ENCODE measurements around the gene RIMS3. TPM values are rescaled to one million over a fixed set of nuclear protein-coding genes. Genes with fewer than 3 reads are reported as not detected.

Gene RIMS3
- polyA plus RNA-seq, 1 donor (not counting 4 experiments of a cell fraction or from before 2014, with no cell fraction given) = 1.7 TPM

DNA sequence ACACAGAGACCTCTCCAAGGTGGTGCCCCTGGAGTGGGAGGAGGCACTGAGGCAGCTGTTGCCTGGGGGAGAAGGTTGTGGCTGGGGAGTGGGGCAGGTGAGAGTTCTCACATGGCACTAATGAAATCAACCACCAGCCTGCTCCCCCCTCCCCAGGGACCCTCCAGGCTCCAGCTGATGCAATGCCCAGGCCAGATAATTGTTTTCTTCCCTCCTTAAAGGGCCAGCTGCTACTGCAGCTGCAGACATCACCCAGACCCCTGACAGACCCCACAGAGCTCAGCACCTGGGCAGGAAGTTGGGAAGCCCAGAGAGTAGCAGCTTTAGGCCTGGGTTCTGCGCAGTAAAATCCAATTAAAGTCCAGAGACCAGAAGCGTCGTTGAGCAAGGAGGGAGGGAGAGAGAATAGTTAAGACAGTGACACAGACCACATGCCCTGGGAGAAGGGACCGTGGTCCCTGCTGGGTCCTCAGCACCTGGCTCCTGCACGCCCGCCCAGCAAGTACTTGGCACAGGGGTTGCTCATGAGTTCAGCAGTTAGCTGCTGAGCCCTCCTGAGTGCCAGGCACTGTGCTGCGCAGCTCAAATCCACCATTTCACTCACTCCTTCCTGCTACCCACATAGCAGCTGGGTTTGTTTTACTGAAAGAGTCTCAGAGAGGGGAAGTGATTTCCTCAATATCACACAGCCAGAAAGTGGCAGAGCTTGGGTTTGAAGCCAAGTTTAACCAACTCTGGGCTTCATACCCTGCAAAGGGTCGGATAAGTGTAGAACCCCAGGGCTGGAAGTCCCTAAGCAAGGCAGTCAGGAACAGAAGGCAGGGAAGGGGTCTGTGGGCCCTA lies 1.9 kb downstream of the RIMS3 start:
- dilution Hi-C loops (cut with MboI; ENCODE audit: extremely low pct_ligation_motif_present, low sequenced_read_pairs) = no loop called here
- H3K9me3 ChIP-seq (ENCODE audit: control insufficient read depth, low read depth, low read length) = no peaks in the 10 kb centered on the region
- H3K27me3 ChIP-seq (ENCODE audit: control insufficient read depth, extremely low read depth, insufficient read depth, low read length) = peaks cover 8% of the 10 kb centered on the region
- no peak overlapping the region for H3K4me3 ChIP-seq (ENCODE audit: control insufficient read depth in 2 of 3, extremely low read depth in 1 of 3, insufficient read depth in 2 of 3, low read depth in 1 of 3, low read length in 3 of 3)
- H2AFZ ChIP-seq (ENCODE audit: control insufficient read depth, low read length) = no peak overlapping the region
- H3K9ac ChIP-seq (ENCODE audit: control insufficient read depth, extremely low read depth, insufficient read depth, low read length) = no peak overlapping the region
- H3K27ac ChIP-seq (ENCODE audit: control insufficient read depth, insufficient read depth, low read length) = no peak overlapping the region
- FAIRE-seq (no peak), DNase-seq (ENCODE audit: low read depth, low spot score) (no peak)
- no peaks in the 10 kb centered on the region for H4K20me1 ChIP-seq (ENCODE audit: control insufficient read depth, extremely low read depth, insufficient read depth, low read length)
- H3K36me3 ChIP-seq (ENCODE audit: control insufficient read depth in 2 of 2, extremely low read depth in 1 of 2, insufficient read depth in 2 of 2, low read length in 2 of 2) = no peaks in the 10 kb centered on the region
- H3K4me2 ChIP-seq (ENCODE audit: control insufficient read depth, extremely low read depth, insufficient read depth, low read depth, low read length) = no peak overlapping the region
- H3K79me2 ChIP-seq (ENCODE audit: control insufficient read depth, insufficient read depth, low read length) = no peaks in the 10 kb centered on the region
- H3K4me1 ChIP-seq (ENCODE audit: control insufficient read depth, extremely low read depth, insufficient read depth, low read length) = peaks cover 16% of the 10 kb centered on the region
- no peaks in the 10 kb centered on the region for H3K9me1 ChIP-seq (ENCODE audit: control insufficient read depth, extremely low read depth, insufficient read depth, low read length)
- TF ChIP-seq, protein P1, sequence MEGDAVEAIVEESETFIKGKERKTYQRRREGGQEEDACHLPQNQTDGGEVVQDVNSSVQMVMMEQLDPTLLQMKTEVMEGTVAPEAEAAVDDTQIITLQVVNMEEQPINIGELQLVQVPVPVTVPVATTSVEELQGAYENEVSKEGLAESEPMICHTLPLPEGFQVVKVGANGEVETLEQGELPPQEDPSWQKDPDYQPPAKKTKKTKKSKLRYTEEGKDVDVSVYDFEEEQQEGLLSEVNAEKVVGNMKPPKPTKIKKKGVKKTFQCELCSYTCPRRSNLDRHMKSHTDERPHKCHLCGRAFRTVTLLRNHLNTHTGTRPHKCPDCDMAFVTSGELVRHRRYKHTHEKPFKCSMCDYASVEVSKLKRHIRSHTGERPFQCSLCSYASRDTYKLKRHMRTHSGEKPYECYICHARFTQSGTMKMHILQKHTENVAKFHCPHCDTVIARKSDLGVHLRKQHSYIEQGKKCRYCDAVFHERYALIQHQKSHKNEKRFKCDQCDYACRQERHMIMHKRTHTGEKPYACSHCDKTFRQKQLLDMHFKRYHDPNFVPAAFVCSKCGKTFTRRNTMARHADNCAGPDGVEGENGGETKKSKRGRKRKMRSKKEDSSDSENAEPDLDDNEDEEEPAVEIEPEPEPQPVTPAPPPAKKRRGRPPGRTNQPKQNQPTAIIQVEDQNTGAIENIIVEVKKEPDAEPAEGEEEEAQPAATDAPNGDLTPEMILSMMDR (optimal IDR thresholded peaks at IDR 0.05 in 1 of 3, IDR thresholded peaks at IDR 0.05 in 1 of 3, conservative IDR thresholded peaks at IDR 0.05 in 1 of 3; ENCODE audit: extremely low read depth in 1 of 3, insufficient read depth in 2 of 3, low read length in 3 of 3) = no peak
- TF ChIP-seq EZH2 (IDR thresholded peaks at IDR 0.05; ENCODE audit: low read length) = no peak

DNA sequence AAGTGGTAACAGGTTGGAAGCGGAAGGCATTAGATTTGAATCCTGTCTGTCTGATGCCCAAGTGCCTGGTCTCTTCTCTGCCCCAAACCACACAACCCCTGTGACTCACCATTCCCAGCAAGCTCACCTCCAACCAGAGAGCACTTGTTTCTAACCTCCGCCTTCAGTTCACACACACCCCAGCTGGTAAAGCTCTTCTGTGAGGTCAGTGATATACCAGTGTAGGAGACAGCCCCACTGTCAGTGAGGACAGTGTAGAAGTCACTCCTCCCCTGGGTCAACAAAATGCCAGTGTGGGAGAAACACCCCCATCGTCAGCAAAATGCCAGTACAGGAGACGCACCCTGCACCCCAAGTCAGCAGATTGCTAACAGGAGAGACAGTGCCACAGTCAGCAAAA lies 2.6 kb downstream of the RIMS3 start:
- dilution Hi-C loops (cut with MboI; ENCODE audit: extremely low pct_ligation_motif_present, low sequenced_read_pairs) = no loop called here
- Histone ChIP-seq H3K9me3 (ENCODE audit: control insufficient read depth, low read depth, low read length) (no peaks in the 10 kb centered on the region), H3K27ac (ENCODE audit: control insufficient read depth, insufficient read depth, low read length) (no peak overlapping the region)

More for the DNA sequence above, 2.6 kb downstream of the RIMS3 start:
- Histone ChIP-seq H3K27me3 (ENCODE audit: control insufficient read depth, extremely low read depth, insufficient read depth, low read length) (peaks cover 9% of the 10 kb centered on the region), H3K4me2 (ENCODE audit: control insufficient read depth, extremely low read depth, insufficient read depth, low read depth, low read length) (no peak overlapping the region), H2AFZ (ENCODE audit: control insufficient read depth, low read length) (no peak overlapping the region), H3K9ac (ENCODE audit: control insufficient read depth, extremely low read depth, insufficient read depth, low read length) (no peak overlapping the region), H3K79me2 (ENCODE audit: control insufficient read depth, insufficient read depth, low read length) (no peaks in the 10 kb centered on the region), H3K36me3 (ENCODE audit: control insufficient read depth in 2 of 2, extremely low read depth in 1 of 2, insufficient read depth in 2 of 2, low read length in 2 of 2) (no peaks in the 10 kb centered on the region), H3K9me1 (ENCODE audit: control insufficient read depth, extremely low read depth, insufficient read depth, low read length) (no peaks in the 10 kb centered on the region), H4K20me1 (ENCODE audit: control insufficient read depth, extremely low read depth, insufficient read depth, low read length) (no peaks in the 10 kb centered on the region), H3K4me3 (ENCODE audit: control insufficient read depth in 2 of 3, extremely low read depth in 1 of 3, insufficient read depth in 2 of 3, low read depth in 1 of 3, low read length in 3 of 3) (no peak overlapping the region), H3K4me1 (ENCODE audit: control insufficient read depth, extremely low read depth, insufficient read depth, low read length) (peaks cover 16% of the 10 kb centered on the region)
- TF ChIP-seq, protein P1 (optimal IDR thresholded peaks at IDR 0.05 in 1 of 3, IDR thresholded peaks at IDR 0.05 in 1 of 3, conservative IDR thresholded peaks at IDR 0.05 in 1 of 3; ENCODE audit: extremely low read depth in 1 of 3, insufficient read depth in 2 of 3, low read length in 3 of 3) = no peak
- TF ChIP-seq EZH2 (IDR thresholded peaks at IDR 0.05; ENCODE audit: low read length) = no peak
- no peak for DNase-seq (ENCODE audit: low read depth, low spot score)
- FAIRE-seq = peak; percentile 65

All from keratinocyte (primary cell).